MCF 10A (cell line): ENCODE results near the gene MYO5A. TPM values are rescaled to one million over a fixed set of nuclear protein-coding genes. Genes with fewer than 3 reads are reported as not detected.

Experiments used
- BruUV-seq: library from RNA; stranded (reverse); fragments of 400-500 nt; replicated peaks from 2 replicates; lab custom pipeline; 2021; lab: Mats Ljungman, UMichigan
- CTCF ChIA-PET: fragments of 300-600 bp; sonication (Branson Sonifier 250); formaldehyde crosslinking; extraction: SDS; loops from one replicate; lab custom pipeline; 2021; ENCODE audit warnings: antibody characterized with exemption, inconsistent platforms; lab: Yijun Ruan, JAX
- POLR2A ChIA-PET: fragments of 300-600, 350-650 bp; sonication (Branson Sonifier 250); formaldehyde crosslinking; extraction: SDS; loops from one replicate; lab custom pipeline; 2020; ENCODE audit warnings: antibody characterized with exemption, inconsistent platforms; lab: Yijun Ruan, JAX
- DNase-seq: peaks from one replicate; pipeline ENCODE4 v3.0.0-alpha.2; 2018; ENCODE audit not compliant: unreplicated experiment
- H3K27ac Mint-ChIP-seq: one replicate; pipeline ENCODE4 v1.8.0; 2022; ENCODE audit warnings: mild to moderate bottlenecking, low read depth, mixed read lengths; ENCODE audit not compliant: unreplicated experiment
- H3K27me3 Mint-ChIP-seq: one replicate; pipeline ENCODE4 v1.8.0; 2022; ENCODE audit warnings: mixed read lengths; ENCODE audit not compliant: insufficient read depth, unreplicated experiment
- H3K36me3 Mint-ChIP-seq: one replicate; pipeline ENCODE4 v1.8.0; 2022; ENCODE audit warnings: mild to moderate bottlenecking, moderate library complexity, mixed read lengths; ENCODE audit not compliant: insufficient read depth, unreplicated experiment
- H3K4me1 Mint-ChIP-seq: one replicate; pipeline ENCODE4 v1.8.0; 2022; ENCODE audit warnings: mixed read lengths; ENCODE audit not compliant: insufficient read depth, unreplicated experiment
- H3K4me3 Mint-ChIP-seq: one replicate; pipeline ENCODE4 v1.8.0; 2022; ENCODE audit warnings: mild to moderate bottlenecking, moderate library complexity, mixed read lengths; ENCODE audit not compliant: unreplicated experiment
- H3K9me3 Mint-ChIP-seq: one replicate; pipeline ENCODE4 v1.8.0; 2022; ENCODE audit warnings: mixed read lengths; ENCODE audit not compliant: unreplicated experiment
- CTCF ChIP-seq: fragments of 200-600 bp; IDR thresholded peaks from one replicate; pipeline ENCODE4 v1.8.0; 2022; ENCODE audit warnings: antibody characterized with exemption, mild to moderate bottlenecking; ENCODE audit not compliant: unreplicated experiment
- intact Hi-C: fragments of 100-400 bp; cut with micrococcal nuclease; formaldehyde crosslinking; loops from 2 replicates; pipeline ENCODE4 v1.14.1; 2022
- total RNA-seq: library from RNA; stranded (reverse); gene quantifications from 2 replicates; pipeline ENCODE4 v1.2.3, GENCODE V29; 2022

The MYO5A gene
- total RNA-seq, 1 experiment from 2014 or later, result 28.9 TPM

- Mint-ChIP-seq H3K36me3 (no peaks in the 10 kb centered on the region), H3K4me3 (no peak overlapping the region), H3K27ac (no peak overlapping the region), H3K27me3 (no peaks in the 10 kb centered on the region), H3K4me1 (peaks cover 38% of the 10 kb centered on the region), H3K9me3 (no peaks in the 10 kb centered on the region)
- TF ChIP-seq CTCF, result no peak
- intact Hi-C loops, result no loop called here
- ChIA-PET CTCF (interaction anchor here (0.6 to 1.6 kb wide), 4 partner anchors 16 to 397 kb away, joined by 3 to 6 read pairs (median 4); no protein-coding TSS in a partner anchor), POLR2A (interaction anchor here (0.6 to 1.1 kb wide), 2 partner anchors 14 to 48 kb away, joined by 3 to 4 read pairs; no protein-coding TSS in a partner anchor)
- DNase-seq, result no peak
- no TSS peak for BruUV-seq
These were observed 47.7 kb downstream of the MYO5A start for GRCh38 chr15:52480990-52481389.

- POLR2A ChIA-PET, result interaction anchor here (0.6 kb wide), 1 partner anchor 26 kb away, joined by 4 read pairs; no protein-coding TSS in a partner anchor
- no peaks in the 10 kb centered on the region for H3K9me3 Mint-ChIP-seq
- no peaks in the 10 kb centered on the region for H3K36me3 Mint-ChIP-seq
- H3K27me3 Mint-ChIP-seq, result no peaks in the 10 kb centered on the region
- no TSS peak for BruUV-seq
- TF ChIP-seq CTCF, result no peak
- no peak overlapping the region for H3K4me3 Mint-ChIP-seq
- no peak overlapping the region for H3K27ac Mint-ChIP-seq
- CTCF ChIA-PET, result interaction anchor here (0.6 to 1.0 kb wide), 4 partner anchors 24 to 210 kb away, joined by 3 to 4 read pairs (median 4); no protein-coding TSS in a partner anchor
- intact Hi-C loops, result no loop called here
- no peak for DNase-seq
- H3K4me1 Mint-ChIP-seq, result peaks cover 6% of the 10 kb centered on the region
These were observed 62.0 kb downstream of the MYO5A start for GRCh38 chr15:52466716-52467115.

- no TSS peak for BruUV-seq
- CTCF ChIA-PET, result interaction anchor here (0.6 to 1.0 kb wide), 3 partner anchors 48 to 210 kb away, joined by 3 to 4 read pairs (median 3); no protein-coding TSS in a partner anchor
- DNase-seq, result no peak
- no peak overlapping the region for H3K27ac Mint-ChIP-seq
- intact Hi-C loops, result no loop called here
- no peak overlapping the region for H3K4me3 Mint-ChIP-seq
- TF ChIP-seq CTCF, result no peak
- no peaks in the 10 kb centered on the region for H3K9me3 Mint-ChIP-seq
- no peaks in the 10 kb centered on the region for H3K27me3 Mint-ChIP-seq
- no peaks in the 10 kb centered on the region for H3K36me3 Mint-ChIP-seq
- H3K4me1 Mint-ChIP-seq, result peaks cover 6% of the 10 kb centered on the region
- POLR2A ChIA-PET, result interaction anchor here (0.6 kb wide), 1 partner anchor 26 kb away, joined by 4 read pairs; no protein-coding TSS in a partner anchor
These were observed 62.5 kb downstream of the MYO5A start for GRCh38 chr15:52466134-52466701.

GRCh38 chr15:52464478-52464877, 64.2 kb downstream of the MYO5A start:
- BruUV-seq, result no TSS peak
- H3K4me1 Mint-ChIP-seq, result peaks cover 6% of the 10 kb centered on the region
- no peak for TF ChIP-seq CTCF
- H3K27me3 Mint-ChIP-seq, result no peaks in the 10 kb centered on the region
- ChIA-PET CTCF (interaction anchor here (0.5 to 1.4 kb wide), 8 partner anchors 16 to 775 kb away, joined by 3 to 5 read pairs (median 3); no protein-coding TSS in a partner anchor), POLR2A (interaction anchor here (1.9 kb wide), 1 partner anchor 18 kb away, joined by 6 read pairs; no protein-coding TSS in a partner anchor)
- H3K9me3 Mint-ChIP-seq, result no peaks in the 10 kb centered on the region
- DNase-seq, result no peak
- H3K27ac Mint-ChIP-seq, result no peak overlapping the region
- no peak overlapping the region for H3K4me3 Mint-ChIP-seq
- peaks cover under 1% of the 10 kb centered on the region for H3K36me3 Mint-ChIP-seq
- intact Hi-C loops, result loop anchor here (5.0 kb wide), 1 partner anchor 207 kb away; no protein-coding TSS in a partner anchor
